K562 (cell line): ENCODE measurements around the gene CHAF1A. TPM values are rescaled to one million over a fixed set of nuclear protein-coding genes. Genes with fewer than 3 reads are reported as not detected.

Source experiments
- CC2D1A ChIP-seq: fragments of 450-650 bp; IDR thresholded peaks from 2 replicates; pipeline ENCODE4 v1.6.1; 2017; ENCODE audit warnings: mild to moderate bottlenecking
- COPS2 ChIP-seq: fragments of 450-650 bp; conservative IDR thresholded peaks from 2 replicates; pipeline ENCODE4 v1.6.1; 2016; ENCODE audit warnings: mild to moderate bottlenecking, moderate library complexity
- DNMT1 ChIP-seq: fragments of 450-650 bp; IDR thresholded peaks from 2 replicates; pipeline ENCODE4 v1.6.1; 2016; ENCODE audit warnings: antibody characterized with exemption, mild to moderate bottlenecking
- ETV5 ChIP-seq: sonication (generic); formaldehyde crosslinking; IDR thresholded peaks from 2 replicates; pipeline ENCODE4 v1.4.0; 2020; ENCODE audit warnings: low read depth, mild to moderate bottlenecking, missing genetic modification reagents
- MAFK ChIP-seq: IDR thresholded peaks from 2 replicates; pipeline ENCODE4 v1.6.1; 2011; ENCODE audit warnings: low read length, improper control_type of control experiment
- MECOM ChIP-seq: fragments of 250-450 bp; sonication (Bioruptor Pico); IDR thresholded peaks from 2 replicates; pipeline ENCODE4 v1.8.0; 2022; ENCODE audit warnings: inconsistent platforms
- NCOA6 ChIP-seq: fragments of 450-650 bp; IDR thresholded peaks from 2 replicates; pipeline ENCODE4 v1.6.1; 2017; ENCODE audit warnings: mild to moderate bottlenecking
- NFE2 ChIP-seq: IDR thresholded peaks from 2 replicates; pipeline ENCODE4 v1.6.1; 2014; ENCODE audit warnings: antibody characterized with exemption, low read depth
- PRMT5 ChIP-seq: sonication (generic); formaldehyde crosslinking; IDR thresholded peaks from 2 replicates; pipeline ENCODE4 v1.5.0; 2020; ENCODE audit warnings: missing genetic modification reagents
- SNIP1 ChIP-seq: fragments of 450-650 bp; IDR thresholded peaks from 2 replicates; pipeline ENCODE4 v1.7.1; 2017; ENCODE audit warnings: low read depth, mild to moderate bottlenecking
- SUPT5H ChIP-seq: fragments of 450-650 bp; IDR thresholded peaks from 2 replicates; pipeline ENCODE4 v1.6.1; 2016
- TAL1 ChIP-seq: fragments of 450-650 bp; IDR thresholded peaks from 2 replicates; pipeline ENCODE4 v1.6.1; 2016; ENCODE audit warnings: mild to moderate bottlenecking
- ZFP1 ChIP-seq: fragments of 450-650 bp; formaldehyde crosslinking; IDR thresholded peaks from 2 replicates; pipeline ENCODE4 v1.4.0; 2020; ENCODE audit warnings: mild to moderate bottlenecking, mixed read lengths
- ZNF217 ChIP-seq: sonication (generic); formaldehyde crosslinking; IDR thresholded peaks from 2 replicates; pipeline ENCODE4 v1.8.0; 2022; ENCODE audit warnings: mild to moderate bottlenecking, missing genetic modification reagents
- ZNF23 ChIP-seq: fragments of 250-450 bp; sonication (Bioruptor Pico); IDR thresholded peaks from 2 replicates; pipeline ENCODE4 v1.4.0; 2020; ENCODE audit warnings: mild to moderate bottlenecking
- polyA plus RNA-seq, 8 experiments: library from polyadenylated mRNA; depleted of rRNA in 4 of 8; stranded (reverse) in 5 of 8; unstranded in 3 of 8; fragments of >200 nt; fragmentation: Nextera tagmentation in 2 of 8; fragmentation: Illumina TruSeq in 1 of 8; extraction: Ambion mirVana in 2 of 8; extraction: Trizol in 1 of 8; gene quantifications; 2 replicates each; pipeline versions ENCODE4 v1.2.1 to v1.2.3, GENCODE V29; 2011 to 2014; ENCODE audit warnings: inconsistent platforms in 1 of 8, missing spikeins in 1 of 8
- total RNA-seq, 7 experiments: library from RNA; depleted of rRNA in 6 of 7; stranded (reverse); fragments of >200 nt in 6 of 7; fragmentation: Illumina TruSeq in 2 of 7; extraction: Trizol in 2 of 7; gene quantifications; 2 replicates each; pipeline versions ENCODE4 v1.2.1 to v1.2.3, GENCODE V29; 2011 to 2021; ENCODE audit warnings: low replicate concordance in 1 of 7
- TF ChIP-seq, protein P1 (sequence below): fragments of 450-650 bp; formaldehyde crosslinking; IDR thresholded peaks from 2 replicates; pipeline ENCODE4 v1.4.0; 2022; ENCODE audit warnings: missing genetic modification characterization
- TF ChIP-seq, protein P2 (sequence below): fragments of 450-650 bp; IDR thresholded peaks from 2 replicates; pipeline ENCODE4 v1.6.1; 2018; ENCODE audit warnings: mild to moderate bottlenecking, low read depth; ENCODE audit not compliant: partially characterized antibody
- TF ChIP-seq, protein P3 (sequence below), 2 experiments: fragments of 250-450 bp in 1 of 2; fragments of 450-650 bp in 1 of 2; sonication (Bioruptor Pico) in 1 of 2; IDR thresholded peaks; 2 replicates each; pipeline versions ENCODE4 v1.6.1 to v1.8.0; 2016 to 2021; ENCODE audit warnings: mild to moderate bottlenecking in 2 of 2, moderate library complexity in 2 of 2, missing compliant biosample characterization in 1 of 2, missing genetic modification characterization in 1 of 2
- TF ChIP-seq, protein P4 (sequence below): IDR thresholded peaks from 3 replicates; pipeline ENCODE4 v1.6.1; 2011; ENCODE audit warnings: borderline replicate concordance, mild to moderate bottlenecking, moderate library complexity; ENCODE audit not compliant: insufficient read length; ENCODE audit errors: extremely low read depth
- TF ChIP-seq, protein P5 (sequence below): sonication (generic); formaldehyde crosslinking; IDR thresholded peaks from 2 replicates; pipeline ENCODE4 v1.4.0; 2020; ENCODE audit warnings: mild to moderate bottlenecking, missing genetic modification reagents

CHAF1A gene
- total and polyA plus RNA-seq, 9 of the 15 experiments (the other 6 are each of a cell fraction or from before 2014, with no cell fraction given): 1.6 to 86.9 (median 45.2) TPM

DNA sequence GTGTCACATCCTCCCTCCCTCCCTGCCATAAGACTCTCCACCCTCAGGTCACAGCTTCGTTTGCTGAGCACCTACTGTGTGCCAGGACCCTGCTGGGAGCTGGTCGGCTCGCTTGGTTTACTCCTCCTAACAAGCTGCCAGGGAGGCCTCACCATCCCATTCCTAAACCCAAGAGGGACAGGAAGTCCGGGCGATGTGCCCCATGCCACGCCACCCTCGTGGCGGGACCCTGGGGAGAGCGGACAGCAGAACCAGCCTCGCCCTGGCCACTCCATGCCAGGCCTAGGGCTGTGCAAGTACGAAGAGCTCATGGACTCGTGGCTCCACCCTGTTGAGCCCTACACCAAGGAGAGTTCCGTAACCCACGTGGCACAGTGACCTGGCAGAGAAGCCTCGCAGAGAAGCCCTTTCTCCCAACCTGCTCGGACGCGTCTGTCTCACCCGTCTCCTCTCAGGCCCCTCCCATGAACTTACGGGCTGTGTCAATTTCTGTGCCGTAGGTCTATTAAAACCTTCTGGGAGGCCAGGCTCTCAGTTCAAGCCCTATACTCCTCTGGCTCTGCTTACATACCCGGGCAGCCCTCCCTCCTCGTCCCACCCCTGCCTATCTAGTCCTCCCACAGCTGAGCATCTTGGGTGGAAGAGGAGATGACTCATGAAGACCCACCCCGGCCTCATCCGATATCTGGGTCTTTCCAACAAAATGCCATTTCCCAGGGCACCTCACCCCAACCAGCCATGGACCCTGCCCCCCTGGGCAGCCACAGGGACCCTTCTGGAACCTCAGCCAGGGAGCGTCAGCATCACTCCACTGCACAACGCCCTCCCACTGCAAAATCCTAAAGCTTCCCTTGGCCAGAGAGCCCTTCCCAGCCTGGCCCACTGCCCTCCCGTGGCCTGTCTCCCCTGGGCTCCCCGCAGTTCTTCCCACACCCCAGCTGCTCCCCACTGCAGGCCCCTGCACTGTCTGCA is 52.6 kb downstream of the CHAF1A start (continued):
- TF ChIP-seq, protein P1, sequence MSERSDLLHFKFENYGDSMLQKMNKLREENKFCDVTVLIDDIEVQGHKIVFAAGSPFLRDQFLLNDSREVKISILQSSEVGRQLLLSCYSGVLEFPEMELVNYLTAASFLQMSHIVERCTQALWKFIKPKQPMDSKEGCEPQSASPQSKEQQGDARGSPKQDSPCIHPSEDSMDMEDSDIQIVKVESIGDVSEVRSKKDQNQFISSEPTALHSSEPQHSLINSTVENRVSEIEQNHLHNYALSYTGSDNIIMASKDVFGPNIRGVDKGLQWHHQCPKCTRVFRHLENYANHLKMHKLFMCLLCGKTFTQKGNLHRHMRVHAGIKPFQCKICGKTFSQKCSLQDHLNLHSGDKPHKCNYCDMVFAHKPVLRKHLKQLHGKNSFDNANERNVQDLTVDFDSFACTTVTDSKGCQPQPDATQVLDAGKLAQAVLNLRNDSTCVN (CRISPR knock-in tag): no peak
- 0 out of 2 replicates have a peak, but pooled peaks have one; percentile 4 for TF ChIP-seq MAFK
- TF ChIP-seq TAL1: peak; percentile 35; the same call in 1 of the 2 replicates
- TF ChIP-seq SUPT5H: 0 out of 2 replicates have a peak, but pooled peaks have one; percentile 13
- TF ChIP-seq SNIP1: no peak
- TF ChIP-seq, protein P2, sequence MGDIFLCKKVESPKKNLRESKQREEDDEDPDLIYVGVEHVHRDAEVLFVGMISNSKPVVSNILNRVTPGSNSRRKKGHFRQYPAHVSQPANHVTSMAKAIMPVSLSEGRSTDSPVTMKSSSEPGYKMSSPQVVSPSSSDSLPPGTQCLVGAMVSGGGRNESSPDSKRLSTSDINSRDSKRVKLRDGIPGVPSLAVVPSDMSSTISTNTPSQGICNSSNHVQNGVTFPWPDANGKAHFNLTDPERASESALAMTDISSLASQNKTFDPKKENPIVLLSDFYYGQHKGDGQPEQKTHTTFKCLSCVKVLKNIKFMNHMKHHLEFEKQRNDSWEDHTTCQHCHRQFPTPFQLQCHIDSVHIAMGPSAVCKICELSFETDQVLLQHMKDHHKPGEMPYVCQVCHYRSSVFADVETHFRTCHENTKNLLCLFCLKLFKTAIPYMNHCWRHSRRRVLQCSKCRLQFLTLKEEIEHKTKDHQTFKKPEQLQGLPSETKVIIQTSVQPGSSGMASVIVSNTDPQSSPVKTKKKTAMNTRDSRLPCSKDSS: no peak
- TF ChIP-seq COPS2: no peak
- TF ChIP-seq ZNF217 (CRISPR knock-in tag): no peak
- TF ChIP-seq CC2D1A: no peak
- no peak for TF ChIP-seq ZNF23 (CRISPR knock-in tag)
- TF ChIP-seq MECOM (CRISPR knock-in tag): peak; percentile 92
- peak; percentile 63; the same call in 1 of the 2 replicates for TF ChIP-seq NFE2
- TF ChIP-seq DNMT1: no peak
- TF ChIP-seq, protein P3, sequence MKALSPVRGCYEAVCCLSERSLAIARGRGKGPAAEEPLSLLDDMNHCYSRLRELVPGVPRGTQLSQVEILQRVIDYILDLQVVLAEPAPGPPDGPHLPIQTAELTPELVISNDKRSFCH (CRISPR knock-in tag; IDR thresholded peaks at IDR 0.05): no peak
- TF ChIP-seq, protein P3 (tag; IDR thresholded peaks at IDR 0.05): no peak
- TF ChIP-seq ETV5 (CRISPR knock-in tag): no peak; the same call in 1 of the 2 replicates
- TF ChIP-seq NCOA6: no peak
- TF ChIP-seq, protein P4, sequence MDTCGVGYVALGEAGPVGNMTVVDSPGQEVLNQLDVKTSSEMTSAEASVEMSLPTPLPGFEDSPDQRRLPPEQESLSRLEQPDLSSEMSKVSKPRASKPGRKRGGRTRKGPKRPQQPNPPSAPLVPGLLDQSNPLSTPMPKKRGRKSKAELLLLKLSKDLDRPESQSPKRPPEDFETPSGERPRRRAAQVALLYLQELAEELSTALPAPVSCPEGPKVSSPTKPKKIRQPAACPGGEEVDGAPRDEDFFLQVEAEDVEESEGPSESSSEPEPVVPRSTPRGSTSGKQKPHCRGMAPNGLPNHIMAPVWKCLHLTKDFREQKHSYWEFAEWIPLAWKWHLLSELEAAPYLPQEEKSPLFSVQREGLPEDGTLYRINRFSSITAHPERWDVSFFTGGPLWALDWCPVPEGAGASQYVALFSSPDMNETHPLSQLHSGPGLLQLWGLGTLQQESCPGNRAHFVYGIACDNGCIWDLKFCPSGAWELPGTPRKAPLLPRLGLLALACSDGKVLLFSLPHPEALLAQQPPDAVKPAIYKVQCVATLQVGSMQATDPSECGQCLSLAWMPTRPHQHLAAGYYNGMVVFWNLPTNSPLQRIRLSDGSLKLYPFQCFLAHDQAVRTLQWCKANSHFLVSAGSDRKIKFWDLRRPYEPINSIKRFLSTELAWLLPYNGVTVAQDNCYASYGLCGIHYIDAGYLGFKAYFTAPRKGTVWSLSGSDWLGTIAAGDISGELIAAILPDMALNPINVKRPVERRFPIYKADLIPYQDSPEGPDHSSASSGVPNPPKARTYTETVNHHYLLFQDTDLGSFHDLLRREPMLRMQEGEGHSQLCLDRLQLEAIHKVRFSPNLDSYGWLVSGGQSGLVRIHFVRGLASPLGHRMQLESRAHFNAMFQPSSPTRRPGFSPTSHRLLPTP: no peak
- TF ChIP-seq, protein P5, sequence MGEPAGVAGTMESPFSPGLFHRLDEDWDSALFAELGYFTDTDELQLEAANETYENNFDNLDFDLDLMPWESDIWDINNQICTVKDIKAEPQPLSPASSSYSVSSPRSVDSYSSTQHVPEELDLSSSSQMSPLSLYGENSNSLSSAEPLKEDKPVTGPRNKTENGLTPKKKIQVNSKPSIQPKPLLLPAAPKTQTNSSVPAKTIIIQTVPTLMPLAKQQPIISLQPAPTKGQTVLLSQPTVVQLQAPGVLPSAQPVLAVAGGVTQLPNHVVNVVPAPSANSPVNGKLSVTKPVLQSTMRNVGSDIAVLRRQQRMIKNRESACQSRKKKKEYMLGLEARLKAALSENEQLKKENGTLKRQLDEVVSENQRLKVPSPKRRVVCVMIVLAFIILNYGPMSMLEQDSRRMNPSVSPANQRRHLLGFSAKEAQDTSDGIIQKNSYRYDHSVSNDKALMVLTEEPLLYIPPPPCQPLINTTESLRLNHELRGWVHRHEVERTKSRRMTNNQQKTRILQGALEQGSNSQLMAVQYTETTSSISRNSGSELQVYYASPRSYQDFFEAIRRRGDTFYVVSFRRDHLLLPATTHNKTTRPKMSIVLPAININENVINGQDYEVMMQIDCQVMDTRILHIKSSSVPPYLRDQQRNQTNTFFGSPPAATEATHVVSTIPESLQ (CRISPR knock-in tag): no peak
- no peak for TF ChIP-seq ZFP1 (CRISPR knock-in tag)
- no peak for TF ChIP-seq PRMT5
